ENCODE data around the gene PLA1A.
"Not testable (repeated sequence)": the region's sequence is repeated elsewhere in the genome, so short reads cannot be mapped to it uniquely, and the experiment has no call there.

The PLA1A gene

DNA sequence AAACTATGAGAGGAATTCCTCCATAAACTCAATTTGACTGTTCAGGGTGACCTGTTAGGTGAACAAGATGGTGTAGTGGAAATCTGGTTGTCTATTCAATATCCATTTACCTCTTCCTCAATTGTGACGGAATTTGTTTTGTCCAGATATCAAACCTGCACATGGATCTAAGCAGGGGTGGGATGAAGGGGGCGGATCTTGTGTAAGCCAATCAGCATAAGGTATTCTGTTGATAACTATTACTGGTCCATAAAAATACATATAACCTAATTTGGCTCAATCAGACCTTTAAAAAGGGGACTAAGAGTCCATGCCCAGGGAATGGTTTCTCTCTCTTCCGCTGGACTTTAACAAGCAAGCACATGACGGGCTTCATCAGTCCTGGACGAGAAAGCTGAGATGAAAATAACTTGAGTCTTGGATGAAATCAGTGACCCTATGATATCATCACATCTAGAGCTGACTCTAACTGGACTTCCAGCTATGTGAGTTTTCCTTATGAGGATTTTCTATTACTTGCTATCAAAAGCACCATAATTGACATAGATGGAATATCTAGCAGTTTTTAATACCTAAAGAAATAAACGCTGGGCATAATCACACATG, 68.4 kb downstream of the PLA1A start:
- no peak for DNase-seq

DNA sequence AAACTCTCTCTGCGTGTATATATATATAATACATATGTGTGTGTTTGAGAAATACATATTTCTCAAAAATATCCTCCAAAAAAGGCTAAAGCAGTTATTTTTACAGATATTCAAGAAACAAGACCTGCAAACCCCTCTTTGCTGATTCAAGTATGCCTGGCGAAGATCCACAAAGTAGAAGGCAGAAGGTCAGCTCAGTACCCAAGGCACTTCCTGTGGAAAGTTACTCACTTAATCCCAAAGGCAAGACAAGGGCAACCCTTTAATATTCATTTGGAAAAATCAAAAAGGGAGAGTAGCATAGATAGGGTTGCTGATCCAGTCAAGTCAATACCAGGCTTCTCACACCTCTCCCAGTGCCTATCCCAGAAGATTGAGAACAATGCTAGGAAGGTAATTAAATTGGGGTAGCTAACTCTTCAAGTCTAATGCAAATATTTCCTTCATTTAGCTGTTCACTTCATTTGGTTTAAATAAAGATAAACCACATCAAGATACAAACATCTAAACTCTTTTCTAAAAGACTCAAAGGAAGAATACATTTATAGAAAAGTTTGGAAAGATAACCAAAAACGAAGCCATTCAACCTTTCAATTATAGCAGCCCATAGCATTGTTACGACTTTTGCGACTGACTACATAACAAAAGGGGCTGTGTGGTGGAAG, 72.4 kb downstream of the PLA1A start:
- no peak for DNase-seq

DNA sequence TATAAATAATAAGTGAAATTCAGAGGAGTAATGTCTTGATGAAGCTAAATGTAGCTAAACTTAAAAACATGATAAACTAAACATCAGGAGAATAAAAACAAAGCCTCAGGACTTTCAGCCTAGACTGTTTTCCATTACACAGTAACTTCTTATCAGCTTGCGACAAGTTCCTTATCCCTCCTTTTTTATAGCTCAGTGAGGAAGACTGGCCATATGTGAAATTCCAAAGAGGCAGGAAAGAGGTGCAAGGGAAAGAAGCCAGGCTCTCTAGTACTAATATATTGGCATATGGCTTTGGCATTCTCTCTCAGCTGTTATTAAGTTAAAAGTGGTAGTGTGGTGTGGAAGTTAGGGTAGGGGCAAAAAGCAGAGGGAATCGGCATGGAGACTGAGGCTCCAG, 75.1 kb downstream of the PLA1A start:
- no peak for DNase-seq

DNA sequence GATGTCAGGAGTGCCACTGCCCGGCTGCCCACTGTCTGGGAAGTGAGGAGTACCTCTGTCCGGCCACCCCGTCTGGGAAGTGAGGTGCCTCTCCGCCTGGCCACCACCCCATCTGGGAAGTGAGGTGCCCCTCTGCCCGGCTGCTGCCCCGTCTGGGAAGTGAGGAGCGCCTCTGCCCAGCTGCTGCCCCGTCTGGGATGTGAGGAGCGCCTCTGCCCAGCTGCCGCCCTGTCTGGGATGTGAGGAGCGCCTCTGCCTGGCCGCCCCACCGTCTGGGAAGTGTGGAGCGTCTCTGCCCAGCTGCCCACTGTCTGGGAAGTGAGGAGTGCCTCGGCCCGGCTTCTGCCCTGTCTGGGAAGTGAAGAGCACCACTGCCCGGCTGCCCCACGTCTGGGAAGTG, 76.2 kb downstream of the PLA1A start:
- DNase-seq: no peak

DNA sequence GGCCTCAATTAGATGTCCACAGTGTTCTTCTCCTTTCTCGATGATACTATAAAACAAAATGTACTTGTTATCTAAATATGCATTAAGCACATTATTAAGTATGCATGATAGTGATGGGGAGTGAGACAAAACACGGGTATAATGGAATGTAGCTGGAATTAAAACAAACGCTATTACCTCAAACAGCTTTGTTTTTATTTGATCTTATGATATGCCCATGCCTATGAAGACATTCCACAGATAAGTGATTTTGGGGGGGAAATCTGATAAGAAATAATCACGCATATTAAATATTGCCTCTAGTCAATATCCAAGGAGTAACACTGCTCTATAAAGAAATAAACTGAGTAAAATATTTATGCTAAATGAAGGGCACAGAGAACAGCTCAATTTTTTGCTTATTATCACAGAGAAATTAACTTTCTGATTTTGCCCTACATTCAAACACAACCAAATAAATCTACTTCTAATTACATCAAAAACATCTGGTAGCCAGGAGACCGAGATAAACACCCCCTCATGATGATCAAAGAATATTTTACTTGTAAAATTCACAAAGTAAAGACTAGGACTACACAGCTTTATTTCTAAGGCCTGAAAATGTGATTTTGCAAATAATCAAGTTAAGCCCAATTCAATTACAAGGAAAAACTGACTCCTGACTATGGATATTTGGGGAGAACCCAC, 77.6 kb downstream of the PLA1A start:
- DNase-seq: no peak

DNA sequence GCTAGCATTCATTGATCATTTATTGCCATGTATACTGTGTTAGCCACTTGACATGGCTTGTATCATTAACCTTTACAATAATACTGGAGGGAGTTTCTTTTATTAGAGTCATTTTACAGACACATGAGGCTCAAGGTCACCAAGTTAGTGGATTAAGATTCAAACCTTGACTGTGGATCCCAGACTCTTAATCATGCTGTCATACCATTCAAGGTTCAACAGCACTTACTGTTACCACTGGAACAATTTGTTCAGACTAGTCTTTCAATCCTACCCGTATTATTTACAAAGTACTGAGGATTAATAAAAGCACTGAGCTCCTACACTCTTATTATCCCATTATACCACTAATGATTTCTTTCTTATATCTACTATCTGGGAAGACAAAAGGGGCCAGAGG, 78.3 kb downstream of the PLA1A start:
- no peak for DNase-seq

DNA sequence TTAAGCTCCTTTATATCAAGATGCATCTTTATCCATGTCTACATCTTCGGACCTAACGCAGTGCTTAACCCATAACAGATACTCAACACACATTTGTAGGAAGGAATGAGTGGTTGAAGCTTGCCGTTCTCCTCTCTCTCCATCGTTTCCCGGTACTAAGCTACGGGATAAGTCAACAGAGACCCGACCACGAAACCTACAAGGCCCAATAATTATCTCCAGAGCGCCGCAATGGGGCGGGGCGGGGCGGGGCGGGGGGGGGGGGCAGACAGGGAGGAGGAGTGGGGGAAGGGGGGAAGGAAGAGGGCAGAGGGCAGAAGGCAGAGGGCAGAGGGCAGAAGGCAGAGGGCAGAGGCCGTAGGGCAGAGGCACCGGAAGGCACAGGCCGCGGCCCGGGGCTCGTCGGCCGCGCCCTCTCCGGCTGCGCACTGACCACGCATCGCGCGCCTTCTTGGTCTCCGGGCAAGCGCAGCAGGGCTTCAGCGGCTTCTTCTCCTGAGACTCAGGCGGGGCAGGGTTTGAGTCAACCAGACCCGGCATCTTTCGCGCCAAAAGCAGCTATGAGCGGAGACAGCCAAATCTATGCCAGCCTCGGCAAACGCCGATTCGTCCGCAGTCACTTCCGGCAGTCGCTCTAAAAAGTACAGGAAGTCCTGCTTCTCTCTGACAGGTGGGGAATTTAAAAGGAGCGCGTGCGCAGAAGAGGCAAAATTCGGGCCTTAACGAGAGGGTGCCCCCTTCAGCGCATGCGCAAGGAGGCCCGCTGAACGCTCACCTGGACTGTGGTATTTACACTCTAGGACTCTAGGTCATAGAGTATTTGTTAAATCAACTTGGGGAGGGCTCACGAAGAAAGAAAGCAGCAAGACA, 79.3 kb downstream of the PLA1A start, which contains the start of gene COX17:
Gene COX17, minus strand, starts transcription at position 636 of the 870 bp plus-strand sequence. Its CDS starts 96 bp downstream, at position 540.
- DNase-seq: peak; percentile 75

DNA sequence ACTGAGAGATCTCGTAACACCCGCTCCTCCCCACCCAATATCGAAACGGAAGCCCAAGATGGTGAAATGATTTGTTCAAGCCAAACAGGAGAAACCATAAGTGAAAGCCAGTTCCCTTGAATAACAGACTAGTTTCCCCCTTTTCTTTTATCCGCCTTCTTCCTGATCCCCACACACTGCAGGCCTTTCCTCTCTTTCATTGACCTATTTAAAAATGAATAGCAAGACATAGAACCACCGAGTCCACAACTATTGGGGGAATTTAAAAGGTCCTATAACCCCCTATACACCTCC, 79.9 kb downstream of the PLA1A start:
- no peak for DNase-seq

- DNase-seq: not testable (repeated sequence)
Observed at GRCh38 chr3:119678209-119678608, 80.5 kb downstream of the PLA1A start.

All from GOT3 (cell line).